Liver (tissue), 9 donors: ENCODE data around the gene MYO9A. TPM values are rescaled to one million over a fixed set of nuclear protein-coding genes. Genes with fewer than 3 reads are reported as not detected.

Source experiments
- DNase-seq: peaks from one replicate; pipeline ENCODE4 v3.0.0-alpha.2; 2017; ENCODE audit warnings: low spot score
- H3K27ac ChIP-seq, 2 donors: one replicate each; pipeline ENCODE4 v1.7.0; 2013; ENCODE audit warnings: inconsistent platforms in 2 of 2, low read length in 2 of 2, control low read depth in 1 of 2, low read depth in 1 of 2, mild to moderate bottlenecking in 1 of 2
- H3K27me3 ChIP-seq, 4 donors: one replicate each; pipeline versions ENCODE4 v1.6.1 to v1.7.0; 2013; ENCODE audit warnings: low read length in 3 of 4, inconsistent platforms in 1 of 4, mild to moderate bottlenecking in 1 of 4, moderate library complexity in 1 of 4; ENCODE audit not compliant: control insufficient read depth in 4 of 4, insufficient read depth in 4 of 4
- H3K36me3 ChIP-seq, 4 donors: one replicate each; pipeline versions ENCODE4 v1.6.1 to v1.7.0; 2013; ENCODE audit warnings: low read length in 3 of 4, mild to moderate bottlenecking in 3 of 4, low read depth in 1 of 4, moderate library complexity in 1 of 4; ENCODE audit not compliant: control insufficient read depth in 4 of 4, insufficient read depth in 3 of 4
- H3K4me1 ChIP-seq, 4 donors: one replicate each; pipeline versions ENCODE4 v1.6.1 to v1.7.0; 2013; ENCODE audit warnings: low read length in 3 of 4, mild to moderate bottlenecking in 3 of 4, moderate library complexity in 1 of 4; ENCODE audit not compliant: control insufficient read depth in 4 of 4, insufficient read depth in 4 of 4
- H3K4me3 ChIP-seq, 3 donors: one replicate each; pipeline versions ENCODE4 v1.6.1 to v1.7.0; 2013; ENCODE audit warnings: low read length in 3 of 3, control low read depth in 1 of 3, low read depth in 1 of 3, mild to moderate bottlenecking in 1 of 3
- H3K9ac ChIP-seq, 2 donors: one replicate each; pipeline ENCODE4 v1.7.0; 2013; ENCODE audit warnings: low read length in 2 of 2, mild to moderate bottlenecking in 2 of 2, moderate library complexity in 2 of 2, control low read depth in 1 of 2, low read depth in 1 of 2
- H3K9me3 ChIP-seq, 4 donors: one replicate each; pipeline versions ENCODE4 v1.6.1 to v1.7.0; 2013; ENCODE audit warnings: low read length in 3 of 4; ENCODE audit not compliant: control insufficient read depth in 4 of 4
- ATF3 ChIP-seq: IDR thresholded peaks from 2 replicates; pipeline ENCODE4 v1.6.1; 2016; ENCODE audit warnings: antibody characterized with exemption
- CTCF ChIP-seq: fragments of 150-350 bp; IDR thresholded peaks from 2 replicates; pipeline ENCODE4 v1.5.1; 2017; ENCODE audit warnings: improper control_type of control experiment, low read depth, low read length; ENCODE audit not compliant: missing input control
- EGR1 ChIP-seq, 2 donors: IDR thresholded peaks; 2 replicates each; pipeline ENCODE4 v1.6.1; 2016 to 2018; ENCODE audit warnings: antibody characterized with exemption in 2 of 2, low read depth in 2 of 2
- FOXA1 ChIP-seq: IDR thresholded peaks from 2 replicates; pipeline ENCODE4 v1.6.1; 2016; ENCODE audit warnings: antibody characterized with exemption
- FOXA2 ChIP-seq: IDR thresholded peaks from 2 replicates; pipeline ENCODE4 v1.6.1; 2016; ENCODE audit warnings: antibody characterized with exemption
- GABPA ChIP-seq, 2 donors: IDR thresholded peaks in 1 of 2; conservative IDR thresholded peaks in 1 of 2; 2 replicates each; pipeline ENCODE4 v1.6.1; 2016; ENCODE audit warnings: antibody characterized with exemption in 2 of 2, mild to moderate bottlenecking in 1 of 2, moderate library complexity in 1 of 2
- HNF4A ChIP-seq, 2 donors: conservative IDR thresholded peaks; 2 replicates each; pipeline ENCODE4 v1.6.1; 2016; ENCODE audit warnings: antibody characterized with exemption in 2 of 2, mild to moderate bottlenecking in 2 of 2
- HNF4G ChIP-seq: IDR thresholded peaks from 2 replicates; pipeline ENCODE4 v1.6.1; 2016; ENCODE audit warnings: antibody characterized with exemption
- JUND ChIP-seq, 2 donors: IDR thresholded peaks; 2 replicates each; pipeline ENCODE4 v1.6.1; 2016; ENCODE audit warnings: antibody characterized with exemption in 2 of 2
- NR2F2 ChIP-seq: IDR thresholded peaks from 2 replicates; pipeline ENCODE4 v1.6.1; 2016; ENCODE audit warnings: antibody characterized with exemption
- RAD21 ChIP-seq, 2 donors: IDR thresholded peaks; 2 replicates each; pipeline ENCODE4 v1.6.1; 2016; ENCODE audit warnings: antibody characterized with exemption in 2 of 2, mild to moderate bottlenecking in 2 of 2
- RXRA ChIP-seq, 2 donors: IDR thresholded peaks; 2 replicates each; pipeline ENCODE4 v1.6.1; 2017 to 2018; ENCODE audit warnings: antibody characterized with exemption in 2 of 2, mild to moderate bottlenecking in 1 of 2
- SP1 ChIP-seq: IDR thresholded peaks from 2 replicates; pipeline ENCODE4 v1.6.1; 2018; ENCODE audit warnings: antibody characterized with exemption, mild to moderate bottlenecking
- TAF1 ChIP-seq: conservative IDR thresholded peaks from 2 replicates; pipeline ENCODE4 v1.6.1; 2016; ENCODE audit warnings: antibody characterized with exemption, mild to moderate bottlenecking
- YY1 ChIP-seq: IDR thresholded peaks from 2 replicates; pipeline ENCODE4 v1.6.1; 2016; ENCODE audit warnings: antibody characterized with exemption, mild to moderate bottlenecking
- ZBTB33 ChIP-seq: IDR thresholded peaks from 2 replicates; pipeline ENCODE4 v1.6.1; 2016; ENCODE audit warnings: antibody characterized with exemption
- WGBS: extraction: QIAGEN DNeasy Blood & Tissue Kit; methylation state at CpG from one replicate; pipeline ENCODE4 v1.1.7; 2013; 5-methylcytosine and 5-hydroxymethylcytosine counted together
- polyA plus RNA-seq, 2 donors: library from polyadenylated mRNA; stranded (reverse) in 1 of 2; unstranded in 1 of 2; fragments of 200-250 nt in 1 of 2; fragments of >200 nt in 1 of 2; fragmentation: Nextera tagmentation in 1 of 2; extraction: Ambion mirVana in 1 of 2; gene quantifications; one replicate each; pipeline versions ENCODE4 v1.2.1 to v1.2.3, GENCODE V29; 2013 to 2015
- total RNA-seq, 2 donors: library from RNA; depleted of rRNA; stranded (reverse); fragments of >200 nt; gene quantifications; one replicate each; pipeline ENCODE4 v1.2.3, GENCODE V29; 2014
- TF ChIP-seq, protein P1 (sequence below): IDR thresholded peaks from 2 replicates; pipeline ENCODE4 v1.6.1; 2016; ENCODE audit warnings: antibody characterized with exemption, mild to moderate bottlenecking
- TF ChIP-seq, protein P2 (sequence below): IDR thresholded peaks from 2 replicates; pipeline ENCODE4 v1.6.1; 2016; ENCODE audit warnings: antibody characterized with exemption
- donor health status: healthy.
- donor health status: healthy.
- donor health status: healthy.
- donor health status: healthy.
- donor health status: healthy.

Gene MYO9A
- total and polyA plus RNA-seq, 4 donors, result 1.4 to 14.9 (median 8.4) TPM

GRCh38 chr15:71798641-71799040 lies 319.3 kb downstream of the MYO9A start:
- TF ChIP-seq TAF1, result no peak
- TF ChIP-seq YY1, result no peak
- no peak for TF ChIP-seq FOXA2
- no peak for TF ChIP-seq JUND (IDR thresholded peaks at IDR 0.05)
- no peak for TF ChIP-seq NR2F2
- TF ChIP-seq RXRA (IDR thresholded peaks at IDR 0.05), result no peak
- TF ChIP-seq, protein P1, sequence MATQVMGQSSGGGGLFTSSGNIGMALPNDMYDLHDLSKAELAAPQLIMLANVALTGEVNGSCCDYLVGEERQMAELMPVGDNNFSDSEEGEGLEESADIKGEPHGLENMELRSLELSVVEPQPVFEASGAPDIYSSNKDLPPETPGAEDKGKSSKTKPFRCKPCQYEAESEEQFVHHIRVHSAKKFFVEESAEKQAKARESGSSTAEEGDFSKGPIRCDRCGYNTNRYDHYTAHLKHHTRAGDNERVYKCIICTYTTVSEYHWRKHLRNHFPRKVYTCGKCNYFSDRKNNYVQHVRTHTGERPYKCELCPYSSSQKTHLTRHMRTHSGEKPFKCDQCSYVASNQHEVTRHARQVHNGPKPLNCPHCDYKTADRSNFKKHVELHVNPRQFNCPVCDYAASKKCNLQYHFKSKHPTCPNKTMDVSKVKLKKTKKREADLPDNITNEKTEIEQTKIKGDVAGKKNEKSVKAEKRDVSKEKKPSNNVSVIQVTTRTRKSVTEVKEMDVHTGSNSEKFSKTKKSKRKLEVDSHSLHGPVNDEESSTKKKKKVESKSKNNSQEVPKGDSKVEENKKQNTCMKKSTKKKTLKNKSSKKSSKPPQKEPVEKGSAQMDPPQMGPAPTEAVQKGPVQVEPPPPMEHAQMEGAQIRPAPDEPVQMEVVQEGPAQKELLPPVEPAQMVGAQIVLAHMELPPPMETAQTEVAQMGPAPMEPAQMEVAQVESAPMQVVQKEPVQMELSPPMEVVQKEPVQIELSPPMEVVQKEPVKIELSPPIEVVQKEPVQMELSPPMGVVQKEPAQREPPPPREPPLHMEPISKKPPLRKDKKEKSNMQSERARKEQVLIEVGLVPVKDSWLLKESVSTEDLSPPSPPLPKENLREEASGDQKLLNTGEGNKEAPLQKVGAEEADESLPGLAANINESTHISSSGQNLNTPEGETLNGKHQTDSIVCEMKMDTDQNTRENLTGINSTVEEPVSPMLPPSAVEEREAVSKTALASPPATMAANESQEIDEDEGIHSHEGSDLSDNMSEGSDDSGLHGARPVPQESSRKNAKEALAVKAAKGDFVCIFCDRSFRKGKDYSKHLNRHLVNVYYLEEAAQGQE, result no peak
- TF ChIP-seq HNF4A (conservative IDR thresholded peaks at IDR 0.05), result no peak
- TF ChIP-seq CTCF, result no peak
- no peak for TF ChIP-seq RAD21 (IDR thresholded peaks at IDR 0.05)
- TF ChIP-seq FOXA1, result no peak
- TF ChIP-seq ATF3, result no peak
- TF ChIP-seq EGR1 (IDR thresholded peaks at IDR 0.05; ENCODE audit: low read depth in 2 of 2), result no peak
- no peak for TF ChIP-seq HNF4G
- TF ChIP-seq GABPA (IDR thresholded peaks at IDR 0.05 in 1 of 2, conservative IDR thresholded peaks at IDR 0.05 in 1 of 2), result no peak
- TF ChIP-seq SP1, result no peak
- no peak for TF ChIP-seq ZBTB33
- TF ChIP-seq, protein P2, sequence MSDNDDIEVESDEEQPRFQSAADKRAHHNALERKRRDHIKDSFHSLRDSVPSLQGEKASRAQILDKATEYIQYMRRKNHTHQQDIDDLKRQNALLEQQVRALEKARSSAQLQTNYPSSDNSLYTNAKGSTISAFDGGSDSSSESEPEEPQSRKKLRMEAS, result no peak
- DNase-seq, result no peak
- Histone ChIP-seq H3K27me3 (no peaks in the 10 kb centered on the region), H3K4me3 (no peak overlapping the region), H3K36me3 (no peaks in the 10 kb centered on the region), H3K4me1 (no peaks in the 10 kb centered on the region), H3K9me3 (no peaks in the 10 kb centered on the region), H3K9ac (no peak overlapping the region), H3K27ac (no peak overlapping the region)
- WGBS, result 76% methylated on average over 6 of the region's 6 CpGs

DNA sequence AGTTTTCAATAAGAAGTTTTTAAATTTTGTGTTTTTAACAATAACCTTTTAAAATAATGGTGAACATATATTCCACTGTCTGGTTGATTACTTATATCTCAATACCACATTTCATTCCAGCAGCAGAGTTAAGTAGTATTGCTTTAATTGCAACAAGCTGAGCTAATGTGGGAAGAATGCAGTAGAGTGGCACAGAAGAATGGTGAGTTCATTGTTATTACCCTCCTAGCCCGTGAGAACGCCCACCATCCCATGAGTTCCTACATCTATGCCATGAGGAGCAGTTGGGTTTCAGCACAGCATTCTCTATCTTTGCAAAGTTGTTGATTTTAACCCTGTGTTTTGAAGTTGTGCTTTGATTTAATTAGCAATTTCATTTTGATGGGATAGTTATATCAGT lies 325.4 kb downstream of the MYO9A start:
- Histone ChIP-seq H3K9me3 (no peaks in the 10 kb centered on the region), H3K4me1 (no peaks in the 10 kb centered on the region), H3K36me3 (peaks cover 0 to 2% (median 0%) of the 10 kb centered on the region in 4 donors), H3K4me3 (no peak overlapping the region), H3K9ac (no peak overlapping the region), H3K27me3 (no peaks in the 10 kb centered on the region), H3K27ac (no peak overlapping the region)
- WGBS, result 79% methylated on average over 2 of the region's 2 CpGs
- DNase-seq, result no peak
- TF ChIP-seq ATF3, result no peak
- TF ChIP-seq JUND (IDR thresholded peaks at IDR 0.05), result no peak
- TF ChIP-seq NR2F2, result no peak
- TF ChIP-seq, protein P1, result no peak
- no peak for TF ChIP-seq ZBTB33
- TF ChIP-seq YY1, result no peak
